Stimulated activated CD8-positive, alpha-beta memory T cell treated with anti-CD3 and anti-CD28 coated beads, Interleukin-2, amount 100 ng/mL, for 1 hour (primary cell): ENCODE measurements around the gene CACNB2.

ENCODE experiments used
- DNase-seq, 2 donors: peaks; one replicate each; pipeline ENCODE4 v3.0.0-alpha.2; 2020; ENCODE audit warnings: low read depth in 2 of 2

CACNB2 gene

GRCh38 chr10:18230794-18231193 is 90.6 kb downstream of the CACNB2 start:
- DNase-seq: no peak

GRCh38 chr10:18231480-18231879 is 91.3 kb downstream of the CACNB2 start:
- no peak for DNase-seq

GRCh38 chr10:18233775-18234174 is 93.6 kb downstream of the CACNB2 start:
- no peak for DNase-seq

- DNase-seq: no peak
Observed at GRCh38 chr10:18235477-18235876, 95.3 kb downstream of the CACNB2 start.

GRCh38 chr10:18236756-18237155 is 96.5 kb downstream of the CACNB2 start:
- DNase-seq: no peak

- no peak for DNase-seq
Observed at GRCh38 chr10:18238870-18239485, 98.8 kb downstream of the CACNB2 start.

GRCh38 chr10:18240185-18240882 is 100.1 kb downstream of the CACNB2 start:
- DNase-seq: no peak

GRCh38 chr10:18246967-18247366 is 106.7 kb downstream of the CACNB2 start:
- no peak for DNase-seq

GRCh38 chr10:18252086-18252485 is 111.9 kb downstream of the CACNB2 start:
- no peak for DNase-seq

- DNase-seq: no peak
Observed at GRCh38 chr10:18254086-18254485, 113.9 kb downstream of the CACNB2 start.

GRCh38 chr10:18254692-18255091 is 114.5 kb downstream of the CACNB2 start:
- DNase-seq: no peak

- no peak for DNase-seq
Observed at GRCh38 chr10:18260310-18260922, 120.2 kb downstream of the CACNB2 start.

- no peak for DNase-seq
Observed at GRCh38 chr10:18261063-18261610, 120.9 kb downstream of the CACNB2 start.

GRCh38 chr10:18261768-18262231 is 121.6 kb downstream of the CACNB2 start:
- no peak for DNase-seq

- DNase-seq: no peak
Observed at GRCh38 chr10:18264466-18265050, 124.3 kb downstream of the CACNB2 start.

- no peak for DNase-seq
Observed at GRCh38 chr10:18268005-18268404, 127.8 kb downstream of the CACNB2 start.

- no peak for DNase-seq
Observed at GRCh38 chr10:18271491-18271890, 131.3 kb downstream of the CACNB2 start.

GRCh38 chr10:18273039-18273438 is 132.8 kb downstream of the CACNB2 start:
- no peak for DNase-seq

- no peak for DNase-seq
Observed at GRCh38 chr10:18278181-18278580, 138.0 kb downstream of the CACNB2 start.

GRCh38 chr10:18279173-18279572 is 138.9 kb downstream of the CACNB2 start:
- no peak for DNase-seq

GRCh38 chr10:18282094-18282493 is 141.9 kb downstream of the CACNB2 start:
- DNase-seq: no peak

GRCh38 chr10:18290651-18291313 is 150.6 kb downstream of the CACNB2 start:
- no peak for DNase-seq
